SKM-1 treated with dmso at 0.1 percent for 144 hours (cell line): ENCODE measurements around the gene ROR2.
"Not testable (repeated sequence)": the region's sequence is repeated elsewhere in the genome, so short reads cannot be mapped to it uniquely, and the experiment has no call there.

Experiments used
- DNase-seq: peaks from one replicate; lab custom pipeline; 2025; ENCODE audit not compliant: unreplicated experiment; lab: John Stamatoyannopoulos, UW

Gene ROR2

DNA sequence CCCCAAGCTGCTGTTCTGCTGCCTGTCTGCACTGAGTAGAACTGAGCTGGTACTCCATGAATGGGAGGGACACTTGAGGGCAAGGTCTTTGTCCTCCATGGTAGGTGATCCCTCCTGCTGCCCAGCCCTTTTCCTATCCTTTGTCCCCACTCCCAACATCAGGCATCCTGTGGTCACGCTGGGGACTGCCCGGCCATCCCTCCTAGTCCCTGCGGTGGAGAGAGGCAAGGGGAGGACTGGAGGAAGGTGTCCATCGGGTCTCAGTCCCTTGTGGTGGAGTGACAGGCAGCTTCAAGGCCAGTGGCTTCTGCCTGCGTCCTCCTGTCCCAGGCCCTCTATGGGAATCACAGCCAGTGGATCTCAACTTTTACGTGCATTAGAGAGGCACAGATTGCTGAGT is 25.9 kb downstream of the ROR2 start:
- DNase-seq = no peak

DNA sequence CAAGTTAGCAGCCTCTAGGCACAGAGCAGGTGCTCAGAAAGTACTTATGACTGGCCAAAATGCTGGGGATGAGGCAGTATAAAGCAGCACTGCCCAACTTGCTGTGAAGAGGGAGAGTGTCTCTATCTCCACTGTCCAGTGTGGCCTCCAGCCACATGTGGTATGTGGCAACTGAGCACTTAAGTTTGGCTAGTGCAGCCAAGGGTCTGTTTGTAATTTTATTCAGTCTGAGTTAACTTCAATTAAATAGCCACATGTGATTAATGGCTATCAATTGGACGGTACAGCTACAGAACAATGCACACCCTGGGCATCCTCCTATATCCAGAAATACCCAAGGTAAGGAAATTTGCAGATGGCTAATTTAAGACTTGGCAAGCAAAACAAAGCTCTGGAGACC is 26.9 kb downstream of the ROR2 start:
- no peak for DNase-seq

DNA sequence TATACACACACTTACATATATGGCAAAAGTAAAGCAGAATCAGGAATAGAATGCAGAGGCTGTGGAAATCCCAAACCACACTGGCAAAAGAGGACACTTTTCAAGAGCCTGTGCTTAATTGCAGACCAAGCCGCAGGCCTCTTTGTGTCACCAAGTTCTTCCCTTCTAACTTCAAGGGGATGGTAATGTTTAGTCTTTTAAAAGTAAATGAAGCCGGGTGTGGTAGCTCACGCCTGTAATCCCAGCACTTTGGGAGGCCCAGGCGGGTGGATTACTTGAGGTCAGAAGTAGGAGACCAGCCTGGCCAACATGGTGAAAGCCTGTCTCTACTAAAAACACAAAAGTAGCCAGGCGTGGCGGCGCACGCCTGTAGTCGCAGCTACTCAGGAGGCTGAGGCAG is 28.7 kb downstream of the ROR2 start:
- no peak for DNase-seq

DNA sequence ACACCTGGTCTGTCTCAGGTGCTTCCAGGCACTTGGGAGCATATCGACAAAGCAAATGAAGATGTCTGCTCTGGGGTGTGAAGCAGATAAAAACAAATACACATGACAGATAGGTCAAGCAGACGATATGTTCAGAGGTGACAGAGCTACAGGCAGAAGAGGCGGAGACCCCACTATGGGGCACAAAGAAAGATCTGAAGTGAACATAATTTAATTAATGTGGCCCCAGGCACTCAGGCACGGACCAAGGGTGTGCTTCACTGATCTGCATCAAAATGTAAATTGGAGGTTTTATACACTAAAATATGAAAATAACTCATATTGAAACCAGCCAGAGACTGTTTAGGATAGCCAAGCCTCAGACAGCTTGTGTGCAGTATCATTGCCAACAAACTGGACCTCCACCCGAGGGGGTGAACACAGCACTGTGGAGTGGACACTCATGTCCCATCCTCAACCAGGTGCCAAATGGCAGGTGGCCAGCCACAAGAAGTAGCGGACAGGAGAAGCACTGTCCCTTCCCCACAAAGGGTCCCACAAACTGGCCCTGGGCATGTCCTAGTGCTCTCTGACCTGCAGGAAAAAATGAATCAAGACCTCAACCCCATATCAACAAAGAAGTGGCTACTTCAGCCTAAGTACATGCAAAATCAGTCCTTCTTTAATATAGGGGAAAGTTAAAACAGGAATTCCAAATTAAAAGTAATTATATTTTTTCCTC is 29.2 kb downstream of the ROR2 start:
- no peak for DNase-seq

- DNase-seq = no peak
These were observed 30.4 kb downstream of the ROR2 start for GRCh38 chr9:91919621-91920020.

DNA sequence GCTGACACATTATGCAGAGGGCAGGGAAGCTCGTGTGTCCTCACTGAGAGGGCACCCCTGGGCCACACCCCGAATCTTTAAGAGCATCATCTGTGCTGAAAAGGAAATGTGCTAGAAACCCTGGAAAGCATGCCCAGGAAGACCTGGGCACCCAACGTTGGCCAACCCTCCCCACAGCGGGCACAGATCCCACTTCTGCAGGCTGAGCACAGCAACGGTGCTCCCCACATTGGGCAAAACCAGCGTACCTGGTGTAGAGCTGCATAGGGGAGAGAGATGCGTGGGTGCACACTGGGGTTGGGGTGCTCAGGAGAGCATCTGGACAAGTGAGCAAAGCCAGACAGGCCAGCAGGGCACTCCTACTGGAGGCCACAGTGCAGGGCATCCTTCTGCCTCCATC is 32.6 kb downstream of the ROR2 start:
- DNase-seq = no peak

DNA sequence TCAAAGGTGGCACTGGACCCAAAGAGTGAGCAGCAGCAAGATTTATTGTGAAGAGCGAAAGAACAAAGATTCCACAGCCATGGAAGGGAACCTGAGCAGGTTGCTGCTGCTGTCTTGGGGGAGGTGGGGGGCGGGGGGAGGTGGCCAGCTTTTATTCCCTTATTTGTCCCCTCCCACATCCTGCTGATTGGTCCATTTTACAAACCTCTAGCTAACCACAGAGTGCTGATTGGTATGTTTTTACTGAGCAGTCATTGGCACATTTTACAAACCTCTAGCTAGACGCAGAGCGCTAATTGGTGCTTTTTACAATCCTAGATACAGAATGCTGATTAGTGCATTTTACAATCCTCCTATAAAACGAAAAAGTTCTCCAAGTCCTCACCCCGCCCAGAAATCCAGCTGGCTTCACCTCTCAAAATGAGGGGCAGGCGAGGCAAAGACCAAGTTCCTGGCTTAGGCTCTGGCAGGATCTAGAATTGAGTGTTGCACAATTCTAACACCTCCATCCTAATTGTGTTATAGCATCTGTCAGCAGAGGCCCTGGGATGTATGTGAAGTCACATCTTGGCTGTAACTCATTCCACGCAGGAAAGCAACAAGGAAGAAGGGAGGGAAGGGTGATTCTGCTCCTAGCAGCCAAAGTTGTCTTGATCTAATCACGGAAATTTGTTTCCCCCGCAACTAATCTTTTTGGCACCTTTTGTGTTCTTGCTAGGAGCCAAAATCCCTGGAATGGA is 34.3 kb downstream of the ROR2 start:
- no peak for DNase-seq

DNA sequence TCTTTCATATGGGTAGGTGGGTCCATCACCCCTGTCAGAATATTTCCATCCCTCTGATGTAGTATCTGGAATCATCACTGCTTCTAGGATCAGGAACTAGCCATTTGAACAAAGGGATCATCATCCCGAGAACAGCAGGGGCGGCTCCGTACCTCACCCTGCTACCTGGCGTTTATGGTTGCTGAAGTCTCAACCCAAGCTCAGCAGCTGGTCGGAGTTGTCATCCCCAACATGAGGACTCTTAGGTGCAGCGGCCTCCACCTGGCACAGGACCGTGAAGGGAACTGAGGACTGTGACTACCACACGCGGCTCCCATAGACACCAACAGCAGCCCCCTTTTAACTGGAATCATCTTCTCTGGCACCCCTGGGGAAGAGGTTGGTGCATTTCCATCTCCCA is 35.1 kb downstream of the ROR2 start:
- no peak for DNase-seq

DNA sequence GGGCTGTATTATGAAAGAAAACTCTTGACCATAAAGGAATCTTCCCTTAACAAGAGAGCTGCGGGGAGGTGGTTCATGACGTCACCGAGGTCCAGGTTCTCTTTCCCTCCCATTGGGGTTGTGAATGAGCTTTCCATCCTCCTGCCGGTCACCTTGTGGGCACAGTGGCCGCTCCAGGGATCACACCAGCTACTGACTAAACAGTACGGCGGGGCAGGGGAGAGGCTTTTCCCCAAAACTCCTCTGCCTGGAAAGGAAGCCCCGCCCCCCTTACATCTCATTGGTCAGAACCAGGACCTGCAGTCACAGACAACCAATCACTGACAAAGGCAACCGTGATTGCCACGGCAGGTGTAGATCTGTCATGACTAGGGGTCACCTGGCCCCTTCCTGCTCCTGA is 35.6 kb downstream of the ROR2 start:
- no peak for DNase-seq

- DNase-seq = no peak
These were observed 36.0 kb downstream of the ROR2 start for GRCh38 chr9:91913986-91914385.

DNA sequence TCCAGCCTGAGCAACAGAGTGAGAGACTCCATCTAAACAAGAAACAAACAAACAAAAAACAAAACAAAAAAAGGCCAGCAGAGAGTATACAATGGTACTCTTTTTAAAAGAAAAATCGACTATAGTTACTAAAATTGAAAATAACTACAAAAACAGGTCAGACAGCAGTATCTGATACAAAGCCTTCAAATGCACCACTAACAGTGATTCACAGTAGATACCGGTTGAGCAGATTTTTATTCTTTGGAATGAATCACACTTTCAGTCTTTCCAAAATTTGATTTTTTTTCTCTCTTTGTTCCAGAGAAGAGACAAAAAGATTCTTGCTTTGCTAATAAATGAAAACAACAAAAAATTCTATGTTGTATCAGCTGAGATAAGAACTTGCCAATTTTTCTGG is 36.9 kb downstream of the ROR2 start:
- DNase-seq = no peak

DNA sequence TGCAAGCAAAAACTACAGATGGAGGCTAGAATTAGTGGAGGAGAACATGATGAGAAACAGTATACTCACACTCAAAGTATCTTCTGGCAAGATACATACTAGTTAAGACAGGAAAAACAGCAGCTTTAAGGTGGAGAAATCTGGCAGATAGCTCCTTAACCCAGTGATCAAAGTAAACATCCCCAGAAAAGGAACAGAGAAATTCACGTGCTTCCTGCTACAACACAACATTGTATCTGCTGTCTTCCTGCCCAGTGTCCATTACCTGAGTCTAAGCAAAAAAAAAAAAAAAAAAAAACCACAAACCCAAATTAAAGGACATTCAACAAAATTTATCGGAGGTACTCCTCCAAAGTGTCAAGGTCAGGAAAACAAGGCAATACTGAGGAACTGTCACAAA is 38.4 kb downstream of the ROR2 start:
- no peak for DNase-seq

DNA sequence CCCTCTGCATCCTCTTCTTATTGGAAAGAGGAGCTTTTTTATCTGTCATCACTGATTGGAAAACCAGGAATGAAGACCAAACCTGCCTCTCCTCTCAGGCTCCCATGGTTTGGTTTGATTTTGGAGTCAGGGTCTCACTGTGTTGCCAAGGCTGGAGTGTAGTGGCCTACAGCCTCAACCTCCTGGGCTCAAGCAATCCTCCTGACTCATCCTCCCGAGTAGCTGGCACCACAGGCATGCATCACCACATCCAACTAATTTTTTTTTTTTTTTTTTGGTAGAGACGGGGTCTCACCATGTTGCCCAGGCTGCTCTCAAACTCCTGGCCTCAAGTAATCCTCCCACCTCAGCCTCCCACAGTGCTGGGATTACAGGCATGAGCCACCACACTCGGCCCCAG is 40.8 kb downstream of the ROR2 start:
- DNase-seq = not testable (repeated sequence)

- no peak for DNase-seq
These were observed 41.3 kb downstream of the ROR2 start for GRCh38 chr9:91908746-91909145.

DNA sequence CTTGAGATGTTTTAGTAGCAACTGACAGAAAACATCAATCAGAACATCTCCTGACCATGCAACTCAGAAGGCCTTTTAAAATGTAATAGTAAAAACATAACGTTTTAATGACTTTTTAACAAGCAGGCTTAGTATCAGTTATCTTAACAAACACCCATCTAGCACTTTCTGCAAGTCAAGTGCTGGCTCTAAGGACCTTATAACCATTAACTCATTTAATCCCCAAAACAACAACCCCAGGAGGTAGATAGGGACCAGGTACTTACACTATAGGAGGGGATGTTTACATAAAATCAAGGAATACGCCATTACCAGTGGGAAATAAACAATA is 41.8 kb downstream of the ROR2 start:
- no peak for DNase-seq

GRCh38 chr9:91907484-91908292 is 42.3 kb downstream of the ROR2 start:
- DNase-seq = no peak

DNA sequence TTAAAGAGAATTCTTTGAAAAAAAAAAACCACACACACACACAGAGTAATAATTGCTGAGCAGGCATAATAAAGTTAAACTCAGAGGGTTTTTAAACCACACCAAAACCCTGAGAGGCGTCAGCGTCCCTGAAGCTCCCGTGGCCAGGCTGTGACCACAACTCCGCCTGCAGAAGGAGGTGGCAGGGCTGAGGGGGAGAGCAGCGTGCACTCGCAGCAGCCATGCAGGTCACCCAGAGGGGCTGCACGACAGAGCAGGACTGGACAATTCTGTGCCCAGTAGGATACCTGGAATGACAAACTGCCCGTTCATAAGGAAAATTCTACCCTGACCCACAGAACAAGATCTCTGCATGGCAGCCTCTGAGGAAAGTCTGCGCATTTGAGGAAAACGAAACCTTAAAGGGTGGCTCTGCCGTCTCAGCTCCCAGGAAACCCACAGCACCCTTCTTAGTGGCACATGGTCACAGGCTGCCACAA is 44.0 kb downstream of the ROR2 start:
- no peak for DNase-seq

- DNase-seq = no peak
These were observed 44.8 kb downstream of the ROR2 start for GRCh38 chr9:91905237-91905650.

GRCh38 chr9:91904588-91905236 is 45.3 kb downstream of the ROR2 start:
- DNase-seq = no peak

GRCh38 chr9:91903126-91903911 is 46.7 kb downstream of the ROR2 start:
- DNase-seq = peak; percentile 10
